Superior temporal gyrus (tissue), 1 donor: ENCODE results near the gene ZNF722.
"Not testable (repeated sequence)": the region's sequence is repeated elsewhere in the genome, so short reads cannot be mapped to it uniquely, and the experiment has no call there.

Experiments used
- DNase-seq: peaks from one replicate; pipeline ENCODE4 v3.0.0-alpha.2; 2016; ENCODE audit errors: extremely low spot score

ZNF722 gene

DNA sequence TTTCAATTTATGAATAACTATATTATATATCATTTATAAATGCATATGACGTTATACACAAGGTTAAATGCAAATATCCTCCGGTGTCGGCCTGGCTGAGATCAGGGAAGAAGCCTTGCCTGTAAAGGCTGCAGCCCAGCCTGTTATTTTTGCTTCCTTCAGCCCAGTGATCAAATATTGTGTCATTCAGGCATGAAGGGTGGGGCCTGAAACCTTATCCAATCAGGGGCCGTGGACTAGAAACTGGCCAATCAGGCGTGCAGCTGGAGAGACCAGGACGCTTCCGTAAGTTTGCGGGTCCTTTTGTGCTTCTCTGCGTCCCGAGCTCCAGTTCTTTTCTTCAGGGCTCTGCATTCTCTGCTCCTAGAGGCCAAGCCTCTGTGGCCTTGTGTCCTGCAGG, at the start of gene ZNF722:
ZNF722 (plus strand) TSS at position 301 of the 400 bp plus-strand sequence. CDS start 113 bp downstream, outside the sequence.
- no peak for DNase-seq

DNA sequence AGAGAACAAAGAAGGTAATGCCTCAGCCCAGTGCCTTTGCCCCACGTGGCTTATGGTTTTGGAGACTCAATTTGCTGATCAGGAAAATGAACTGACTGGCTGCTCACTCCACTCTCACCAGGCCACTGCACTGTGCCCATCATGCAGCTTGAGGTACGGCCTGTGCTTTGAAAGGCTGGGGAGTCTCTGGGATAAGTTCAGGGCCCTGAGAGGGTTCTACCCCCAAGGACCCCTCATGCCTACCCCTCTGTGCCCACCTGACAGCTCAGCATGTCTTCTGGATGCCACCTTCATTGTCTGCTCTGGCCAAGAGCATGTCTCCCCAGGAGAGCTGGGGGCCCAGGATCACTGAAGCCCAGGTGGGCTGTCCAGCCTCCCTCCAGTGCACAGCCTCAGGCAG, 45.5 kb upstream of the ZNF722 start:
- no peak for DNase-seq

DNA sequence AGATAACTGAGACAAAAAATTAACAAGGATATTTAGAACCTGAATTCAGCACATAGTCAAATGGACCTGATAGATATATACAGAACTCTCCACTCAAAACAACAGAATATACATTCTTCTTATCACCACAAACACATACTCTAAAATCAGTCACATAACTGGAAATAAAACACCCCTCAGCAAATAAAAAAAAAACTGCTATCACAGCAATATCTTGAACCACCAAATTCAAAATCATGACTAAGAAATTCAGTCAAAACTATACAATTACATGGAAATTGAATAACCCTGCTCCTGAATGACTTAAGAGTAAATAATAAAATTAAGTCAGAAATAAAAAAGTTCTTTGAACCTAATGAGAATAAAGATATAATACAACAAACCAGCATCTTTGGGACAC, 30.0 kb upstream of the ZNF722 start:
- no peak for DNase-seq

- DNase-seq = not testable (repeated sequence)
Measured at GRCh38 chr7:64015496-64015895, 16.8 kb downstream of the ZNF722 start.

DNA sequence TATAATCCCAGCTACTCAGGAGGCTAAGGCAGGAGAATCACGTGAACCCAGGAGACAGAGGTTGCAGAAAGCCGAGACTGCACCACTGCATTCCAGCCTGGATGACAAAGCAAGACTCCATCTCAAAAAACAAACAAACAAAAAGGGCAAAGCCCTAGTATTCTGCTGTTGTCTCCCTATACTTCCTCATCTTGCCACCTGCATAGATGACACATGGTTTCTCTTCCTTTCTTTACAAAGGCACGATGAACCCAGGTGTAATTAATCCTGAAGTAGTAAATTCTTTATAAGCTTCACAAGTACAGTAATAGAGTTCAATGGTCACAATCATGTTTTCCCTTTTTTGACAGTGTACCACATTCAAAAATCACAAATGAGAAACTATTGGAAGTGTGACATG, 36.7 kb downstream of the ZNF722 start:
- DNase-seq = no peak

DNA sequence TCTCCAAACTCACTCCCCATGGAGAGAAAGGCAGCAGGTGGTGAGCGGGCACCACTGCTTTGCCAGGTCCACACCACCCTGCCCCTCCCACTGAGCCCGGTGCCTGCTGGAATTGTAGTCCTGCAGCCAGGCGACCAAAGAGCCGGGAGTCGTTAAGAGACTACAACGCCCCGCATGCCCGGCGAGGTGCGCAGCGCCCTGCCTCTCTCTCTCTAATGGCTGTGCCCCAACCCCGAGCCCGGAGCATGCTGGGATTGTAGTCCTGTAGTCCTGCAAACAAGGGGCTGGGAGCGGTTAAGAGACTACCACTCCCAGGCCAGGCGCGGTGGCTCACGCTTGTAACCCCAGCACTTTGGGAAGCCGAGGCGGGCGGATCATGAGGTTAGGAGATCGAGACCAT, 38.4 kb downstream of the ZNF722 start:
- DNase-seq = no peak

- DNase-seq = peak; percentile 95
Measured at GRCh38 chr7:64045301-64046040, 46.8 kb downstream of the ZNF722 start, which contains the start of gene ZNF727. Gene ZNF727, plus strand, starts transcription at chr7:64045434. Its CDS starts 188 bp downstream, at chr7:64045622.

DNA sequence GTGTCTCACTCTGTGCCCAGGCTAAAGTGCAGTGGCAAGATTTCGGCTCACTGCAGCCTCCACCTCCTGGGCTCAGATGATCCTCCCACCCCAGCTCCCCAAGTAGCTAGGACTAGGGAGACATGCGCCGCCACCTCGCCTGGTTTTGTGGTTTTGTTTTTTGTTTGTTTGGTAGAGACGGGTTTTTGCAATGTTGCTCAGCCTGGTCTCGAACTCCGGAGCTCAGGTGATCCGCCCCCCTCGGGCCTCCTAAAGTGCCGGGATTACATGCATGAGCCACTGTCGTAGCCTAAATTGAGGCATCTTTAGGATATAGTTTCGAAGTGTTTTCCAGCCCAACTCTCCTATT, 47.4 kb downstream of the ZNF722 start:
- no peak for DNase-seq
